8988T (cell line): Measurements from ENCODE around the gene GNPDA1.
A peak's percentile ranks its signal among the peaks of the same experiment; 100 is the strongest.

Experiments used
- DNase-seq: peaks from one replicate; pipeline ENCODE4 v3.0.0; 2011

Gene GNPDA1

GRCh38 chr5:141951332-141951781 lies 61.5 kb downstream of the GNPDA1 start:
- DNase-seq: peak; percentile 59
